NCI-H510A treated with DMSO at 0.1 percent for 48 hours (cell line): ENCODE measurements around the gene FILIP1L.

ENCODE experiments used
- DNase-seq: peaks from one replicate; lab custom pipeline; 2025; lab: John Stamatoyannopoulos, UW

FILIP1L gene

DNA sequence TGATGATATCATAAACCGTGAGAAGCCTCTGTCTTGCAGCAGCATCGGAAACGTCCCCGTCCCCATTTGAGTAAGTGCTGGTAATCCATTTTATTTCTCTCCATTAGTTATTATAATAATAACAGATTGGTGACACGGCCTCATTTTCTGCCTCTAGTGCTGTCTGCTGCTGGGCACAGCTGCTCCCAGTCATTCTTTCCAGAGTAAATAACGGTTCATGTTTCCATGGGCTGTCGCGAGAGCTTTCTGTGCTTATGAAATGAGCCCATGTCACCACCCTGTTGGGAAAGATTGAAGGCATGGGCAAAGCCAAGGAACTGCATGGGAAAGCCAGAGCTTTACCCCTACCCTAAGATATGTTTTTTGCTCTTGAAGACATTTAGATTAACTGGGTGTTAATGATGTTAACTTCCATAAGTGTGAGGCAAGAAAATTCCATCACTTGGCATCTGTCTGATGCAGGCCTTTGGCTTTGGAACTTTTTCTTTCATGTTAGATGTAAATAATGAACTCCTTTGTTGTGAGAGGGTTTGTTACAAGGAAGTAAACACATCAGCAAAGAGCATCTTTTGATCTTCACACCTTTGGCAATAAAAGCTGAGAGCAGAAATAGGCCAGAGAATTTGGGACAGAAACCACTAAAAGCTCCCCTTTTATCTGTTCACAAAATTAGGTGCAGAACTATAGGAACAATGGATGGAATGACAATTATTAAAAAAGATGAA, 141.8 kb downstream of the FILIP1L start:
- DNase-seq = no peak

DNA sequence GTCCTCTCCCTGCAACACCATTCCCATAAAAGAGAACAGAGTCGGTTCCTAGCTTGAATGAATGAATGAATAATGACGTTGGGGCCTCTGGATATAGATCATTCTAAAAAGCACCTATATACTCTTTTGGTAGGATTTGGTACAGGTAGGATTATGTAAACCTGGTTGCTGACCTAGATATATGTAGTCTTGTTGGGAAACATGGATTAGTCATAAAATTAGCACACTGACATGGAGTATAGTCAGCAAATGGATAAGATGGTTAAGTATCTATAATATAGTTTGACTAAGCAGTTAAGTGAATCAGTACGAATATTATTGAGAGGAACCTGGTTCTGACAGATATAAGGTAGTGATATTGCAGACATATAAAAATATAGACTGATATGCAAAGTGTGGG, 142.5 kb downstream of the FILIP1L start:
- DNase-seq = no peak

DNA sequence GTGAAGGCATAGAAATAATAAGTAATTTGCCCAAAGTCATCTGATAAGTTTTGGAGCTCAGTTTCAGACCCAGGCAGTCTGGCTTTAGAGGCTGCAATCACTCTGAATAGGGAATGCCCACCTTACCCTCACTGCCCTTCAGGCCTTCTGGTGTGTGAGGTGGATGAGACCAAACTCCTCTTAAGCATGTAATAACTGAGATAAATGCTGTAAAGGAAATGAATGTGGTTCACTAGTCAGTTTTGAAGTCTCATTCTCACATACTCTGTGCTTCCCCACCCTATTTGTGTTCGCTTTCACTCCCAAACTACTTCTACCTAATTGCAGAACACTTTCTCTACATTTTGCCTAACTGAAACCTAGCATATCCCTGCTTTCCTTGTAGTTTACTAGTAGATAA, 144.1 kb downstream of the FILIP1L start:
- DNase-seq = no peak

DNA sequence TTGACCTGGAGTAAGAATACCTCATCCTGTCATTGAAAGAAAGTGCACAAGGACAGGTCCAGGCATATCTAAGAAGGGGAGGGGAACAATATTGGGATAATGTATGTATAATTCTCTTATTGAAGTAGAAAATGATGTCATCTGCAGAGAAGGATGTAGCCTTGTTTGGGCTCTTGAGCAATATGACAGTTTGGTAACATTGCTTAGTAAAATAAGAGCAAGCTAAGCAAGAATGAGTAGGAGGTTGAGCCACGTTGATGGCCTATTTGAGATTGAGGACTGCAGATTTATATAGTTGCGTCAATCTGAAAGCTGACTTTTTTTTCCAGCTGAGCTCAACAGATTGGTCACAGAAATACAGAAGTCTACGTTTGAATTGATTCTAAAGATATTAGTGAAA, 145.2 kb downstream of the FILIP1L start:
- no peak for DNase-seq

DNA sequence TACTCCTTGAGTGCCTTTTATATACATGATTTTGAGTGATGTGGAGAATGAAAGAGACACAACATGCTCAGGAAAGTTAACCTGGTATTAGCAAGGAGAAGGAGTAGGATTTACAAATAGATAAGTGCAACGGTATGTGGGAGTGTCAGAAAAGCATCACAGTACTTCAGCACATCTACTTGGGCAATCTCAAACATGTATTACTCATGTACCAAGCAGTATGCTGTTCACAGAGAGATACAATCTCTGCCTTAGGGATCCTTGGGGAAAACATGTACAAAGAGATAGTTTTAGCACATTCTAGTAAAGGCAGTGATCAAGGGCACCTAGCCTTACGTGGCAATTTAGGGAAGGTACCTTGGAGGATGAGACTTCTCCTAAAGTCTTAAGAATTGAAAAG, 146.5 kb downstream of the FILIP1L start:
- no peak for DNase-seq

DNA sequence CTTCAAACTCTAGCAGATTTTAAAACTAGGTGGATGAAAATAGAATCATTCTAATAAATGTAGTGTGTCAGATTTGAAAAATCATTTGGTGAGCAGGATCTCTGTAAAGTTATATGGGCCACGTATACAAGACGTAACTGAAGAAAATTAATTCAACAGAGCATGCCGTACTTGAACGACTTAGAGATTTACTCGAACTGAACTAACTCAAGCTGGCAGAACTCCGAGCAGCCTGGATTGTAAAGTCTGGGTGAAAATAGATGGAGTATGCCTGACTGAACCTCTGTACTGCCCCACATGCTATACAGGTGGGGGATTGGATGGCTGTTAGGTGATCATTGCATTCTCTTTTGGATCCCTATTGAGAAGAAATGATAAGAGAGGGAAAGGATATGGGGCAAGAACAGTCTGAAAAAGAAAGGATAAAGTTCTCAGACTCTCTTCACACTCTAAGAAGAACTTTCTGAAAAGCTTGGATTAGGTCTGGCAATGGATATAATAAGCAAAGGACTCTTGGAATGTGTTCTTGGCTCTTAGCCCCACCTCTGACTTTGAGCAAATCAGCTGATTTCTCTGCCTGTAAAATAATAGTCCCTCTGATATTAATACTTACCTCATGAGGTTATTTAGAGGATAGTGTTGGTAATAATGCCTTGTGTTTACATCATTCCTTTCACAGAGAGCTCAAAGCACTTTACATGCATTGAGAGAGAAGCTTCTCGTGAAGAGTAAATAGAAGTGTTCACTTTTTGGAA, 147.5 kb downstream of the FILIP1L start:
- DNase-seq = no peak

DNA sequence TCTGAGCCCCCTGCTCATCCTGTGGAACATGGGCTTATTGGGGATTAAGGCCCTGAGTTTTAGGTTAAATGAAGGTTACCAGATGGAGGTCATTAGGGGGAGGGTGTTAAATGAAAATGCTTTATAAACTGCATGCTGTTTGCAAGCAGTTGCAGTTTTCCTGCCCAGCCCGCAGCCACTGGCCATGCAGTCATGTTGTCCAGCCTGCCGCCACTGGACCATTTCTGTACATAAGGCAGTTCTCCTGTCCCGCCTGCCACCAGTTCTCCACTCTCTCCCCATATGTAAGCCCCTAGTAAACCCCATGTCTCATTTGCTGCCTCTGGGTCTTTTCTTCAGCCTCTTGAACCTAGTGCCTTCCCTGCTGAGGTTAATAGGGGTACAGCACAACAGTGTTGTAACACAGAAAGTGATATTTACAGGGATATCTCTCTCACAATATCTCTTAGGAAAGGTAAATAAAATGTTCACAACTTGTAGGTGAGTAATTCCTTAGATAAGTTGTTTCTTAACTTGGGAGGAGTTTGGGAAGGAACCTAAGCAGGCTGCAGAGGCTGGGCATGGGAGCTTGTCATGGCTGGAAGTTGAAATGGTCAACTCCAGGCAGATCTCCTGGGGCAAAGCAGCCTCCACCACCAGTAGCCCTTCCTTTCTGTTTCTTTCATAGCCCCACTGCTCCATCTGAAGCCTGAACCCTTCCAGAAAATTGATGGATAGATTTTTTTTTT, 148.5 kb downstream of the FILIP1L start:
- no peak for DNase-seq

DNA sequence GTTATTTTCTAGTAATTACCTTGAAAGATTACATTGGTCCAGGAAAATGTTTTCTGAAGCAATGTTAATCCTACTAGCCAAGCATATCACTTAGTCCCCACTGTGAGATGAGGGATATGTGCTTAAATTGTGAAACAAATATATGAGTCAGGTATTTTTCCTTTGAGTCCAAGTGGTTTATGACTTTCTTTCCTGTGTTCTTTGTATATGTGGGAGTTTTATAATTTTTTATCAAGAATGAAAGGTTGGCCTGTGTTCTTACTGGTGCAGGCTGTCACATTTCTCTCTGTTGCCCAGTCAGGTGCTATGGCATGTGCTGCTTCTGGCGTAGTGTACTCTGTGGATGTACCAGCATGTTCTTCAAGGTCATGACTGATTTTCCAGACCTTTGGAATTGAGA, 149.2 kb downstream of the FILIP1L start:
- no peak for DNase-seq

DNA sequence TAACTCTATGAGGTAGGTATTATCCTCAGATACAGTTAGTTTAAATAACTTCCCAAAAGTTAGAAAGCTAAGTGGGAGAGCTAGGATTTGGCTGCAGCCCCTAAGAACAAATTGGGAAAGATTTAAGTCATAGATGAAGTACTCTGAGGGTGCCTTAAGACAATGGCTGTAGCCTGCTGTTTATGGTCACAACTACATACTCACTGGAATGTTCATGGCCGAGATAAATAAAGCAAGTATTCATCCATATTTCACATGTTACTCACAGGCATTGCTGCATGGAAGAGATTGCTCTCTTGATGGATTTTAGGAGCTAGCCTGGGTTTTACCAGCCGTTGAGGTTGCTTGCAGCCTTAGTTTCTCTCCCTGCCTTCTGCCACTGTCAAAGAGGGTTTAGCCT, 151.6 kb downstream of the FILIP1L start:
- DNase-seq = no peak

DNA sequence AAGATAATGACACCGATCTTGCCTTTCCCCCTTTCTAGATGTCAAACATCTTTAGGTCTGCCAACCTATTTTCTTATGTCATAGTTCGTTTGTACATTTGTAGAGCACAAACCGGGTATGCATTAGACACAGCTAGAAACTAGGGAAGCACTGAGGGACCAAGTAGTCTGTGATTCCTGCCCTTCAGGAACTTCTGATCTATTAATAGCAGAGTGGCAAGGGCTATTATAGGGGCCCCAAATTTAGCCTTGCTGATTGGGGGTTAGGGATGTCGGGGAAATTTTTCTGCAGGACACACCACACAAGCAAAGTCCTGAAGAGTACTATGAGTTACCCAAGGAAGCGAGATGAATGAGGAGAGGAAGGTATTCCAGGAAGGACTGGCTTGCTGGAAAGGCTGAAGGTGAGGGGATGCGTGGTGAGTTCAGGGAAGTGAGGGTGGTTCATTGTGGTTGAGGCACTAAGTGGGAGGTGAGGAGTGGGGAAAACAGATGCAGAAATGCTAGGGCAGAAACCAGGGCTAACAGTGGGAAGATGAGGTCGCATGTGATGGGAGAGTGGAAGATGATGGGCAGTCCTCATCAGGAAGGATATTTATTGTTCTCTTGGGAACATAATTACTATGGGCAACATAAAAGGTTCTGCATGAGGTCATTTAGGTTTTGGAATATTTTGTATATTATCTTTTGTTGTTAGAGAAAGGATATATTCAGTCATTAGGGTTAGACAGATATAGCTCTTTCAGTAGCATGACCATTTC, 152.4 kb downstream of the FILIP1L start:
- DNase-seq = no peak

DNA sequence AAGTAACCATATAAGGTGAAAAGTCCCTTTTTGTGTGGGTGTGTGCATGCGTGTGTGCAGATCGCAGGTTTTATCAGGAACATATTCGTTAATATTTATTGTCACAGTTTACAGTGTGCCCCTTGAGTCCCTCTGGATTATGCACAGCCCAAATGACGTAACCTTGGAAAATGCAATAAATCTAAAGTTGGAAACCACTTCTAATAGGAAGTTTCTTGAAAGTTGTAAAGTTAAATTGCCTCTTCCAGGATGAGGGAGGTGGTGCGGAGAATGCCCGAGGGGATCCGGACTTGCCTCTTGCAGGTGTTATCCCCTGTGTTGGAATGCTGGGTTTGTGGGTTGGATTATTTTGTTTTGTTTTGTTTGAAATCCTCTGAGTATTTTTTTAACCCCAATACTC, 153.4 kb downstream of the FILIP1L start:
- DNase-seq = no peak

DNA sequence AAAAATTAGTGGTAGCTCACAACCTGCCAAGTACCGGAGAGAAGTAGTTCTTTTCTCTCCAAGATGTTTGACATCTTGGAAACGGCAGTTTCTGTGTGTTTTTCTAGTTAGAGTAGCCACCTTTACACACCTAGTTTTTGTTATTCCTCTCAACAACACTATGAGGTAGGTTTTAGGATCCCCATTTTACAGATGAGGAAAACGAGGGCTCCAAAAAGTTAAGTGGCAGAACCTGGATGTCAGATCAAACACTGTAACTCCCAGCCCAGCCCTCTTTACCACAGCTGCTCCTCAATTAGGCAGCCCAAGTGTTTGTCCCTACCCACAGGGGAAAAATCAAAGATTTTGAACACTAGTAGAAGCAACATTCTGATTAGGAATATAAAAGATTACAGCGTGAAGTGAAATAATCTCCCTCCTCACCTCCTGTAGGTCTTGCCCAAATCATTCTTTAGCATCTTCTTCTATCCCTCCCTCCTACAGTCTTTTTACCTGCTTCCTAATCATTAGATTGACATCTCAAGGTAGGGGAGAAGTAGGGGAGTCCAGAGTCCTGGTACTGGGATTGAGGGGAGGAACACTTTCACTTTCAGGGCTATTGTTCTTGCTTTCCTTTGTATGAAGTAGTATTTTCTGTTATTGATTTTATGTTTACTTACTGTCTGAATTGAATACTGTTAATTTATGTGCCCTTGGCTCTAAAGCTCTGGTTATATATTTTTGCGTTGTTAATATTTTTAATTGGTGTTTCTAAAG, 154.0 kb downstream of the FILIP1L start:
- no peak for DNase-seq

DNA sequence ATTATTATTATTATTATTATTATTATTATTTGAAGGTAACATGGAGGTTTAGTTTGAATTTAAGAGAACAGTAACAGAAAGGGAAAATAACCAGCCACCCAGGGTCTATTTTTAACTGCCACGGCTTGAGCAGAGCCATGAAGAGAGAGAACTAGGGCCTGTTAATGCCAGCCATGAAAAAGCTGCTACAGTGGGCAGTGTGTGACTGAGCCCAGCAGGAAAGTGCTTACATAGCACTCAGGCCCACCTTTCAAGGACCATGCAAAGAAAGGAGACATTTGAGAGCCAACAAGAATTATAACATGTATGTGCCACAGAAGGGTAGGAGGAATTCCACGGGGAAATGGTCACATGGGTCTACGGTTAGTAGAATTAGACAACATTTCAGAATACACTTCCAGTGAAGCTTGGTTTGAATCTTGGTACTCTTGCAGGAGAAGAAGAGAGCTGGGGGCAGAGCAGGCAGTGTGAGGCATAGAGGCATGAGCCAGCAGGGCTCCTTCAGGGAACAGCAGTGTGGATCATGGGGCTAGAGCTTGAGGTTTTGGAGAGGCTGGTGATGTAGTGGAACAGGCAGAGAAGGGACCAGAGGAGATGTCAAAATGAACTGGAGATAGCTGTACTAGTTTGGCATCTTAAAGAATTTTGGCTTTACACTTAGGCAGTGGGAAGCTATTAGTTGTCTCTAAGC, 155.9 kb downstream of the FILIP1L start:
- no peak for DNase-seq

DNA sequence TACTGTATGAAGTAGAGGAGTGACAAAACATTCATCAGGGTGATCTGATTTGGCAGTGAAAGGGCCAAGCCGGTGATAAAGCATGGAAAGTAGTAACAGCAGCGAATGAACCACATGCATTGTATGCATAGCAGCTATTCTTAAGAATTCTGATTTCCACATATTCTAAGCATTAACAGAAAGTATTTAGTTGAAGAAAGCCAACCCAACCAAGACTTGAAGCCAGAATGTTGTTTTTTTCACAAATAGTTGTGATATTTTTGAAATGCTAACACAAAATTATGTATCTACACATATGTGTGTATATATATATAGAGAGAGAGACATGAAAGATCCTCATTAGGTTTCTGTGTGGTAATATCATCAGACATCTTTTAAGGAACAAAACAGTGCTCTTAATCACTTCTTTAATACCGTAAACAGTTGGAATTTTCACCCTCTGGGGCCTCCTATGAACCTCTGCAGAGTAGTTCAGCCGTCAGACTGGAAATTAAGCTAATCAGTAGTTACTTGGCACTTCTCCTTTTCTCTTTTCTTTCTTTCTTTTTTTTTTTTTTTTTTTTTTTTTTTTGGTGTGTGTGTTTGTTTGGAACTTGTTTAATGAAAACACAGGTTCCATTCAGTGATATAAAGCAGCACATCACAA, 157.0 kb downstream of the FILIP1L start:
- DNase-seq = no peak

DNA sequence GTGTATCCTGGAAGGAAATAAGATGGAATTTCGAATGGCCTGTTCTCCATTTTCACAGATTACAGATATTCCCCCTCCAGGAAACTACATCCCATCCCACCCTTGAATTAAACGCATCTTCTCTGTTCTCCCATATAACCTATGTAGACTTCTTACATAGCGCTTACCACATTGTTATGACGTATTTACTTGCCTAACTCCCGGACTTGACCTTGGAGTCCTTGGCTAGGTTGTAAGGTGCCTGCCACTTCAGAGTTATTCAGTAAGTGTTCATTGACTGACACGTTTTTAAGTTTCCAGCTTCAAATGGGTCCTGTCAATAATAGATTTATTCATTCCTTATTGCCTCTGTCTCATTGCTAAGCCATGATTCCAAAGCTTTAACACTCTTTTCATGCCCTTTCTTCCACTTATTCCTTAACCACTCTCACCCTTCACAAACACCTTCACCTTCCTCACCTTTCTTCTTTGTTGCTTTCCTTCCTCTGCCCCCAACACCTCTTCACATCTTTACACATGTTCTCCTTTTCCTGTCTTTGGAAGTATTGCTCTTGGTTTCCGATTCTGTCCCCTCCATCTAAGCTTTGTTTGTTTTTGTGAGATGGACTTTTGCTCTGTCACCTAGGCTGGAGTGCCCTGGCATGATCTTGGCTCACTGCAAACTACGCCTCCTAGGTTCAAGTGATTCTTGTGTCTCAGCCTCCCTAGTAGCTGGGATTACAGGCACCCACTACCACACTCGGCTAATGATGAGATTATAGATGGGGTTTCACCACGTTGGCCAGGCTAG, 158.3 kb downstream of the FILIP1L start:
- no peak for DNase-seq

DNA sequence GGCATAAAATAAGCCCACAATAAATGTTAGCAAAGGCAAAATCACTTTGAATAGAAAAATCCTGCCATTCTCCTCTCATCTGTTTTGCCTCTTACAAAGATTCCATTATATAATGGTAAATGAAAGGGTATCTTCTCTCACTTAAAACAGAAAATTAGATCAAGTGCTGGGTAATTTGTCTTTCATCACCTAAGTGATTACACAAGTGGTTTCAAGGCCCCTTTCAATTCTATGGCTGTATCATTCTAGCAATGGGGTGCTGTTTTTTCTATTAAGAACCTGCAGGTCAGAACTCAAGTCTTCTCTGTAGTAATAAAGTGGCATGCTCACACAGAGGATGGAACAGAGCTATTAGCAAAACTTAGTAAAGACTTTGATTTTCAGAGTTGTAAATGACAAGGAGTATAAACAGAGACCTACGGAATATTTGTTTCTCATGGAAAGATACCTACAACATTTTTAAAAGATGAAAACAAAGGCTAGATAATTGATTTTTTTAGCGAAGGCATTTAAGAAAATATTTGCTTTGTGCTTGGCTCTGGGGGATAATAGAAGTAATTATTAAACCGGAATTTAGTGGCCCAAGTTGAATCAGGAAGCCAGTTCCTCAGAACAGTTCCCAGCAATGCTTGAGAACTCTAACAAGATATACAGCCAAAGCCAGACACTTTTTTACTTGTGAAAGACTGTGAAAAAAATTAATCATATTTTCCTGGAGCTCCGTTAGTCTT, 159.2 kb downstream of the FILIP1L start:
- DNase-seq = no peak

DNA sequence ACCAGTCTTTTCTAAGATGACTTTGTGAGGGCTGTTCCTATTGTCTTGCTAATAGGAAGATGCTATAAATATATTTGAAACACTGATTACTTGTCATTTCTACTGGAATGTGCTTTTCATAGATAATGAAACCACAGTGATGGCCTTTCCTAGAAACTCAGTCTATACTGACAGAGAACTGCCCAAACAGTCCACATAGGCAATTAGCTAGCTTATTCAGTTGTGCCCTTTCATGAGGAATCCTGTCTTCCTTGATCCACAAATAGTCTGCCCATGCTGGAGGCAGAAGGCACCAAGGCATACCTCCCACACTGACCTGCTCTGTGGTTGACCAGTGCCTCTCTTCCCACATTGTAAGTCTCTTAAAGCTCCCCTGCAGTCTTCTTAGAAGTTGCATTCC, 160.7 kb downstream of the FILIP1L start:
- DNase-seq = no peak

DNA sequence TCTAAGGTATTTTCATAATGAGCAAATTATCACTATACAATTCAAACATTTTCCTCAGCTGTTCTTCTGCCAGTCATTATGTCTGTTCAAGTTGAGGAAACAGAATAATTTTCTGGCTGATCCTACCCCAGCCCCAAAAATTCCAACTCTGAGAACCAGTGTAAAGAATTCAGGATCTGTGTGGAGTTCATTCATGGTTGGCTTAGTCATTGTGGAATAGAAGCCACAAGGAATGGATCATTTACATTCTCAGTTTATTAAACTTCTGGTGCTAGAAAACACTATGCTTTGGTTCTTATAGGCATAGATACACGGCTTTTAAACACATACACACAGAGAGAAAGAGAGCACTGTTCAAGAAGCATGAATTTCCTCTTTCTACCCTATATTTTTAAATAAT, 162.0 kb downstream of the FILIP1L start:
- no peak for DNase-seq

DNA sequence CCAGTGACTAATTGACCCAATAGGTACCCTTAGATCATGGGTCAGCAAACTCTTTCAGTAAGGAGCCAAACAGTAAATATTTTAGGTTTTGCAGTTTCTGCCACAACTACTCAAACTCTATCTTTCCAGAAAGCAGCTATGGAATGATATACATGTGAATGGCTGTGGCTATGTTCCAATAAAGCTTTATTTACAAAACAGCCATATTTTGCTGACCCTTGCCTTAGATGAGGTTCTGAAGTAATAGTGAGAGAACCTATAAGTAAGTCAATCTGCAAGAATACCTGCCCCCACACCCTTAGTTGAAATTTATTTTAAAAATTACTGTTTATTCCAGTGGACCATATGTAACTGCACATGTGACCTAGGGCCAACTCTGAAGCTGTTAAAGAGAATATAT, 162.6 kb downstream of the FILIP1L start:
- no peak for DNase-seq
